Esophagus muscularis mucosa (tissue), 4 donors: ENCODE data around the gene HOMER2. TPM values are rescaled to one million over a fixed set of nuclear protein-coding genes. Genes with fewer than 3 reads are reported as not detected.

ENCODE experiments used
- DNase-seq: peaks from one replicate; pipeline ENCODE4 v3.0.0-alpha.2; 2017; ENCODE audit errors: extremely low spot score
- H3K27ac ChIP-seq, 4 donors: fragments of 200-600 bp; sonication (generic); replicated peaks in 1 of 4; 1 replicate in 3 of 4; 2 replicates in 1 of 4; pipeline ENCODE4 v1.5.1; 2016 to 2019; ENCODE audit warnings: mild to moderate bottlenecking in 1 of 4
- H3K27me3 ChIP-seq, 4 donors: fragments of 200-600 bp; sonication (generic); one replicate each; pipeline versions ENCODE4 v1.5.1 to v1.6.0; 2016 to 2019
- H3K36me3 ChIP-seq, 4 donors: fragments of 200-600 bp; sonication (generic); one replicate each; pipeline ENCODE4 v1.5.1; 2016 to 2019
- H3K4me1 ChIP-seq, 4 donors: fragments of 200-600 bp; sonication (generic); one replicate each; pipeline ENCODE4 v1.5.1; 2016 to 2019
- H3K4me3 ChIP-seq, 4 donors: fragments of 200-600 bp; sonication (generic); 1 replicate in 2 of 4; 2 replicates in 2 of 4; pipeline ENCODE4 v1.5.1; 2016 to 2019; ENCODE audit warnings: mild to moderate bottlenecking in 4 of 4, moderate library complexity in 1 of 4
- H3K9me3 ChIP-seq, 4 donors: fragments of 200-600 bp; sonication (generic); 1 replicate in 3 of 4; 2 replicates in 1 of 4; pipeline ENCODE4 v1.5.1; 2016 to 2019
- CTCF ChIP-seq, 3 experiments: fragments of 200-600 bp in 2 of 3; fragments of 450-650 bp in 1 of 3; sonication (generic) in 2 of 3; IDR thresholded peaks; one replicate each; pipeline ENCODE4 v1.5.1; 2017 to 2019; ENCODE audit warnings: antibody characterized with exemption in 3 of 3, mild to moderate bottlenecking in 2 of 3, moderate library complexity in 1 of 3
- EP300 ChIP-seq: sonication (generic); formaldehyde crosslinking; IDR thresholded peaks from one replicate; pipeline ENCODE4 v1.6.1; 2017; ENCODE audit warnings: antibody characterized with exemption
- POLR2A ChIP-seq: fragments of 450-650 bp; IDR thresholded peaks from one replicate; pipeline ENCODE4 v1.6.1; 2017; ENCODE audit warnings: antibody characterized with exemption, moderate library complexity, mild to moderate bottlenecking, low read depth
- POLR2AphosphoS5 ChIP-seq, 2 donors: sonication (generic); formaldehyde crosslinking; IDR thresholded peaks; one replicate each; pipeline ENCODE4 v1.6.1; 2017; ENCODE audit warnings: antibody characterized with exemption in 2 of 2
- WGBS: methylation state at CpG from one replicate; pipeline ENCODE4 v1.1.5; 2018; 5-methylcytosine and 5-hydroxymethylcytosine counted together
- intact Hi-C: fragments of 100-400 bp; cut with DNase I; formaldehyde crosslinking; loops from one replicate; pipeline ENCODE4 v1.15.1; 2023
- total RNA-seq, 4 donors: library from RNA; depleted of rRNA; stranded (reverse); fragments of >200 nt; gene quantifications; one replicate each; pipeline versions ENCODE4 v1.1.0 to v1.2.1, GENCODE V29; 2016

Gene HOMER2
- total RNA-seq, 4 donors from 2014 or later = 13.3 to 54.8 (median 25.8) TPM

- 6% methylated on average over 17 of the region's 45 CpGs for WGBS
- TF ChIP-seq EP300 (no peak), POLR2AphosphoS5 (IDR thresholded peaks at IDR 0.05) (peak; percentile 86 to 87), CTCF (IDR thresholded peaks at IDR 0.05) (no peak)
- DNase-seq = peak; percentile 98
- Histone ChIP-seq H3K4me3 (peak within 1 kb of the TSS; percentile 73 to 89 (median 82)), H3K9me3 (no peaks in the 10 kb centered on the region), H3K36me3 (peaks cover 0 to 29% (median 18%) of the 10 kb centered on the region in 4 donors), H3K4me1 (peaks cover 14 to 22% (median 21%) of the 10 kb centered on the region in 4 donors), H3K27ac (peak within 1 kb of the TSS; percentile 56 to 82 (median 75)), H3K27me3 (no peaks in the 10 kb centered on the region)
- intact Hi-C loops = no loop called here
Measured at GRCh38 chr15:82985688-82986441, 33.3 kb upstream of the HOMER2 start, which contains the start of gene RAMAC. RAMAC (plus strand) TSS chr15:82986210; CDS start chr15:82989019, 2,809 bp downstream.

GRCh38 chr15:82980981-82981380, 28.5 kb upstream of the HOMER2 start:
- no peaks in the 10 kb centered on the region for H3K9me3 ChIP-seq
- H3K27me3 ChIP-seq = no peaks in the 10 kb centered on the region
- H3K36me3 ChIP-seq = no peaks in the 10 kb centered on the region
- H3K27ac ChIP-seq = no peak overlapping the region
- H3K4me3 ChIP-seq = no peak overlapping the region
- no peak for DNase-seq
- intact Hi-C loops = no loop called here
- 13% methylated on average over 2 of the region's 2 CpGs for WGBS
- peaks cover 5 to 10% (median 8%) of the 10 kb centered on the region in 4 donors for H3K4me1 ChIP-seq
- no peak for TF ChIP-seq POLR2A
- no peak for TF ChIP-seq CTCF (IDR thresholded peaks at IDR 0.05)
- no peak for TF ChIP-seq EP300
- no peak for TF ChIP-seq POLR2AphosphoS5 (IDR thresholded peaks at IDR 0.05)

DNA sequence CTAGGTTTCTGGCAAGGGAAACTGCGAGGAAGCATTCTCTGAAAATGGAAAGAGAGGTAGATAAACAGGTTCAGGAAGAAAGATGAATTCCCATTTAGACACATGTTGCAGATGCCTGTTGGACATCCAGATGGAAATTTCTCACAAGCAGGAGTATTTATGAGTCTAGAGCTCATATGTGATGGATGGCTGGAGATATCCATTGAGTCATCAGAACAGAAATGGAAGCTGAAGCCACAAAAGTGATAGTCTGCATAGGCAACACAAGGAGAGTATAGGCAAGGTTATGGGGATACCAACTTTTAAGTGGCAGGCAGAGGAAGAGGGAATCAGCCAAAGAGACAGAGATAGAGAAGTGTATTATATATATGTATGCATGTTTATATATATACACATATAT, 27.2 kb upstream of the HOMER2 start:
- Histone ChIP-seq H3K36me3 (no peaks in the 10 kb centered on the region), H3K27me3 (no peaks in the 10 kb centered on the region), H3K9me3 (no peaks in the 10 kb centered on the region), H3K4me3 (no peak overlapping the region), H3K27ac (no peak overlapping the region), H3K4me1 (peaks cover 0 to under 1% (median under 1%) of the 10 kb centered on the region in 4 donors)
- intact Hi-C loops = no loop called here
- no peak for TF ChIP-seq POLR2AphosphoS5 (IDR thresholded peaks at IDR 0.05)
- no peak for TF ChIP-seq CTCF (IDR thresholded peaks at IDR 0.05)
- no peak for TF ChIP-seq EP300
- TF ChIP-seq POLR2A = no peak
- WGBS = 89% methylated on average over 1 of the region's 1 CpG
- DNase-seq = no peak

DNA sequence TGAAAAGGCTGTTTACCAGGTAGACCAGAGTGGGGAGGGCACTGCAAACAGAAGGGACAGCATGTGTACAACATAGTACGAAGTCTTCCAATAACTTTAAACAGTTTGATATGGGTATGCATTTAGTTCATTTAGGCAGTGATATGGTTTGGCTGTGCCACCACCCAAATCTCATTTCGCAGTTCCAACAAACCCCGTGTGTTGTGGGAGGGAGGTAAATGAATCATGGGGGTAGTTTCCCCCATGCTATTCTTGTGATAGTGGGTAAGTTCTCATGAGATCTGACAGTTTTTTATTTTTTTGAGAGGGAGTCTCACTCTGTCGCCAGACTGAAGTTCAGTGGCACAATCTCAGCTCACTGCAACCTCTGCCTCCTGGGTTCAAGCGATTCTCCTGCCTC, 25.9 kb upstream of the HOMER2 start:
- DNase-seq = no peak
- 94% methylated on average over 5 of the region's 5 CpGs for WGBS
- no peak for TF ChIP-seq EP300
- no peak for TF ChIP-seq CTCF (IDR thresholded peaks at IDR 0.05)
- TF ChIP-seq POLR2AphosphoS5 (IDR thresholded peaks at IDR 0.05) = no peak
- no peak for TF ChIP-seq POLR2A
- no peak overlapping the region for H3K27ac ChIP-seq
- H3K27me3 ChIP-seq = no peaks in the 10 kb centered on the region
- H3K9me3 ChIP-seq = no peaks in the 10 kb centered on the region
- no peak overlapping the region for H3K4me3 ChIP-seq
- no peaks in the 10 kb centered on the region for H3K4me1 ChIP-seq
- no peaks in the 10 kb centered on the region for H3K36me3 ChIP-seq
- intact Hi-C loops = no loop called here
